OCI-LY3 (cell line): Measurements from ENCODE around the gene LRRC57.

Experiments used
- EZH2phosphoT487 ChIP-seq: fragments of 200-600 bp; shearing (Covaris generic); IDR thresholded peaks from 2 replicates; pipeline ENCODE4 v1.6.1; 2018; ENCODE audit warnings: antibody characterized with exemption, mixed run types, low read depth
- TF ChIP-seq, protein P1 (sequence below): fragments of 200-600, 300-600 bp; sonication (generic); IDR thresholded peaks from 2 replicates; pipeline ENCODE4 v1.5.1; 2014; ENCODE audit warnings: antibody characterized with exemption, low read length, low read depth

DNA sequence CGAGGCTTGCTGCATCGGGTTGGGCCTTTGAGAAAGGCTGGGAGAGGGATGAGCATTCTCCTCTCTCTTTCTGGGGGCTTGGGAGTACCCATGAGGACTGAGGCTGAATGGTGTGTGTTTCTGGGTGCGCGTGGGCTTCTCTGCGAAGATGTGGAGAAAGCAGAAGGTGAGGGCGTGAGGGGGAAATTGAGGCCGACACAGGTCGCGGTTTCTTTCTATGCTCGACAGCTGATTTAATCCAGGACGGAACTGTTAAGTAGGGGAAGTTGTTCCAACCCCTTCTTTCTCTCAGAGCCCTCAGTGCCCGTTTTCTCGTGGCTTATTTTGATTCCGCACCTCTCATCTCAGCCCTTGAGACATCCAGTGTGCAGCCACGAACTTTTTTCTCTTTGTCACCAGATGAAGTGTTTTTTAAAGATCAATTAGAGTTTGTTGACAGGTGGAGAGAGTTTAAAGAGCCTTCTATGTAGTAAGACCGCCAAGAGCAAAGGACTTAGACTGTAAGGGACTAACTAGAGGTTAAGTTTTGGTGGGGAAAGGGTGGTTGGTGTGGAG is 27.5 kb upstream of the LRRC57 start:
- TF ChIP-seq, protein P1, sequence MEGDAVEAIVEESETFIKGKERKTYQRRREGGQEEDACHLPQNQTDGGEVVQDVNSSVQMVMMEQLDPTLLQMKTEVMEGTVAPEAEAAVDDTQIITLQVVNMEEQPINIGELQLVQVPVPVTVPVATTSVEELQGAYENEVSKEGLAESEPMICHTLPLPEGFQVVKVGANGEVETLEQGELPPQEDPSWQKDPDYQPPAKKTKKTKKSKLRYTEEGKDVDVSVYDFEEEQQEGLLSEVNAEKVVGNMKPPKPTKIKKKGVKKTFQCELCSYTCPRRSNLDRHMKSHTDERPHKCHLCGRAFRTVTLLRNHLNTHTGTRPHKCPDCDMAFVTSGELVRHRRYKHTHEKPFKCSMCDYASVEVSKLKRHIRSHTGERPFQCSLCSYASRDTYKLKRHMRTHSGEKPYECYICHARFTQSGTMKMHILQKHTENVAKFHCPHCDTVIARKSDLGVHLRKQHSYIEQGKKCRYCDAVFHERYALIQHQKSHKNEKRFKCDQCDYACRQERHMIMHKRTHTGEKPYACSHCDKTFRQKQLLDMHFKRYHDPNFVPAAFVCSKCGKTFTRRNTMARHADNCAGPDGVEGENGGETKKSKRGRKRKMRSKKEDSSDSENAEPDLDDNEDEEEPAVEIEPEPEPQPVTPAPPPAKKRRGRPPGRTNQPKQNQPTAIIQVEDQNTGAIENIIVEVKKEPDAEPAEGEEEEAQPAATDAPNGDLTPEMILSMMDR, result no peak
- TF ChIP-seq EZH2phosphoT487, result no peak
